Neural progenitor cell (in vitro differentiated cells): ENCODE measurements around the gene JADE2.

Experiments
- CTCF ChIP-seq: fragments of 200-600 bp; sonication (generic); IDR thresholded peaks from 2 replicates; pipeline ENCODE4 v1.5.1; 2017; ENCODE audit warnings: antibody characterized with exemption, mild to moderate bottlenecking
- EZH2 ChIP-seq: fragments of 200-600 bp; sonication (generic); IDR thresholded peaks from 2 replicates; pipeline ENCODE4 v1.6.1; 2017; ENCODE audit warnings: antibody characterized with exemption, mild to moderate bottlenecking, moderate library complexity

- TF ChIP-seq CTCF = no peak
- TF ChIP-seq EZH2 = no peak
Measured at GRCh38 chr5:134574521-134574920, 49.1 kb downstream of the JADE2 start.
